Hepatocyte (in vitro differentiated cells): ENCODE data around the gene OR9Q1.

ENCODE experiments used
- EZH2 ChIP-seq: fragments of 200-600 bp; sonication (generic); IDR thresholded peaks from 2 replicates; pipeline ENCODE4 v1.6.1; 2016; ENCODE audit warnings: antibody characterized with exemption, mild to moderate bottlenecking, borderline replicate concordance
- EZH2phosphoT487 ChIP-seq: fragments of 200-600 bp; sonication (generic); IDR thresholded peaks from one replicate; pipeline ENCODE4 v1.6.1; 2018; ENCODE audit warnings: antibody characterized with exemption, mild to moderate bottlenecking, low read depth, moderate library complexity; ENCODE audit not compliant: unreplicated experiment, severe bottlenecking
- TF ChIP-seq, protein P1 (sequence below): fragments of 200-600 bp; sonication (generic); IDR thresholded peaks from 2 replicates; pipeline ENCODE4 v1.5.1; 2016; ENCODE audit warnings: antibody characterized with exemption, mild to moderate bottlenecking; ENCODE audit not compliant: poor library complexity

DNA sequence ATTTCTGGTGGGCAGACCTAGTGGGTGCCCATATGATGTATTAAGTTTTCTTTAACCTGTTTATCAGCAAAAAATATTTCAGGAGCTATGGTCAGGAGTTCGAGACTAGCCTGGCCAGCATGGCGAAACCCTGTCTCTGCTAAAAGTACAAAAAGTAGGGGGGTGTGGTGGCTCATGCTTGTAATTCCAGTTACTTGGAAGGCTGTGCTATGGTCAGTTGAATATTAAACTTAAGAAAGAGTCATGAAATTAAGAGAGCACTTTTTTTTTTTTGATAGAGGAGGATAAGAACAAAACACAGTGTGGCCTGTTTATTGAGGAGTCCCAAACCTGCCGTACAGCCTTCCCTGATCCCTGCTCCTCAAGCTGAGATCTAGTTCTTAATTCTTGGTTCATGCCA is 36.9 kb downstream of the OR9Q1 start:
- TF ChIP-seq EZH2 (no peak), EZH2phosphoT487 (no peak)
- TF ChIP-seq, protein P1, sequence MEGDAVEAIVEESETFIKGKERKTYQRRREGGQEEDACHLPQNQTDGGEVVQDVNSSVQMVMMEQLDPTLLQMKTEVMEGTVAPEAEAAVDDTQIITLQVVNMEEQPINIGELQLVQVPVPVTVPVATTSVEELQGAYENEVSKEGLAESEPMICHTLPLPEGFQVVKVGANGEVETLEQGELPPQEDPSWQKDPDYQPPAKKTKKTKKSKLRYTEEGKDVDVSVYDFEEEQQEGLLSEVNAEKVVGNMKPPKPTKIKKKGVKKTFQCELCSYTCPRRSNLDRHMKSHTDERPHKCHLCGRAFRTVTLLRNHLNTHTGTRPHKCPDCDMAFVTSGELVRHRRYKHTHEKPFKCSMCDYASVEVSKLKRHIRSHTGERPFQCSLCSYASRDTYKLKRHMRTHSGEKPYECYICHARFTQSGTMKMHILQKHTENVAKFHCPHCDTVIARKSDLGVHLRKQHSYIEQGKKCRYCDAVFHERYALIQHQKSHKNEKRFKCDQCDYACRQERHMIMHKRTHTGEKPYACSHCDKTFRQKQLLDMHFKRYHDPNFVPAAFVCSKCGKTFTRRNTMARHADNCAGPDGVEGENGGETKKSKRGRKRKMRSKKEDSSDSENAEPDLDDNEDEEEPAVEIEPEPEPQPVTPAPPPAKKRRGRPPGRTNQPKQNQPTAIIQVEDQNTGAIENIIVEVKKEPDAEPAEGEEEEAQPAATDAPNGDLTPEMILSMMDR = no peak
